ENCODE data around the gene FAM9A.

GRCh38 chrX:8773117-8773516, 28.1 kb downstream of the FAM9A start:
- TF ChIP-seq CTCF (IDR thresholded peaks at IDR 0.05) (no peak), POLR2A (IDR thresholded peaks at IDR 0.05) (no peak)
